ENCODE data around the gene ARHGAP15.

- TF ChIP-seq, protein P1, sequence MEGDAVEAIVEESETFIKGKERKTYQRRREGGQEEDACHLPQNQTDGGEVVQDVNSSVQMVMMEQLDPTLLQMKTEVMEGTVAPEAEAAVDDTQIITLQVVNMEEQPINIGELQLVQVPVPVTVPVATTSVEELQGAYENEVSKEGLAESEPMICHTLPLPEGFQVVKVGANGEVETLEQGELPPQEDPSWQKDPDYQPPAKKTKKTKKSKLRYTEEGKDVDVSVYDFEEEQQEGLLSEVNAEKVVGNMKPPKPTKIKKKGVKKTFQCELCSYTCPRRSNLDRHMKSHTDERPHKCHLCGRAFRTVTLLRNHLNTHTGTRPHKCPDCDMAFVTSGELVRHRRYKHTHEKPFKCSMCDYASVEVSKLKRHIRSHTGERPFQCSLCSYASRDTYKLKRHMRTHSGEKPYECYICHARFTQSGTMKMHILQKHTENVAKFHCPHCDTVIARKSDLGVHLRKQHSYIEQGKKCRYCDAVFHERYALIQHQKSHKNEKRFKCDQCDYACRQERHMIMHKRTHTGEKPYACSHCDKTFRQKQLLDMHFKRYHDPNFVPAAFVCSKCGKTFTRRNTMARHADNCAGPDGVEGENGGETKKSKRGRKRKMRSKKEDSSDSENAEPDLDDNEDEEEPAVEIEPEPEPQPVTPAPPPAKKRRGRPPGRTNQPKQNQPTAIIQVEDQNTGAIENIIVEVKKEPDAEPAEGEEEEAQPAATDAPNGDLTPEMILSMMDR (IDR thresholded peaks at IDR 0.05; ENCODE audit: low read length) = no peak
- TF ChIP-seq EZH2 (IDR thresholded peaks at IDR 0.05; ENCODE audit: borderline replicate concordance, low read length) = no peak
Measured at GRCh38 chr2:143545059-143545948, 416.1 kb downstream of the ARHGAP15 start.
